HuH-7.5 (cell line): ENCODE data around the gene PARVG.

Experiments
- DNase-seq: peaks from one replicate; pipeline ENCODE4 v3.0.0; 2011; ENCODE audit warnings: low spot score

PARVG gene

GRCh38 chr22:44155115-44155514 is 25.6 kb upstream of the PARVG start:
- DNase-seq, result no peak

DNA sequence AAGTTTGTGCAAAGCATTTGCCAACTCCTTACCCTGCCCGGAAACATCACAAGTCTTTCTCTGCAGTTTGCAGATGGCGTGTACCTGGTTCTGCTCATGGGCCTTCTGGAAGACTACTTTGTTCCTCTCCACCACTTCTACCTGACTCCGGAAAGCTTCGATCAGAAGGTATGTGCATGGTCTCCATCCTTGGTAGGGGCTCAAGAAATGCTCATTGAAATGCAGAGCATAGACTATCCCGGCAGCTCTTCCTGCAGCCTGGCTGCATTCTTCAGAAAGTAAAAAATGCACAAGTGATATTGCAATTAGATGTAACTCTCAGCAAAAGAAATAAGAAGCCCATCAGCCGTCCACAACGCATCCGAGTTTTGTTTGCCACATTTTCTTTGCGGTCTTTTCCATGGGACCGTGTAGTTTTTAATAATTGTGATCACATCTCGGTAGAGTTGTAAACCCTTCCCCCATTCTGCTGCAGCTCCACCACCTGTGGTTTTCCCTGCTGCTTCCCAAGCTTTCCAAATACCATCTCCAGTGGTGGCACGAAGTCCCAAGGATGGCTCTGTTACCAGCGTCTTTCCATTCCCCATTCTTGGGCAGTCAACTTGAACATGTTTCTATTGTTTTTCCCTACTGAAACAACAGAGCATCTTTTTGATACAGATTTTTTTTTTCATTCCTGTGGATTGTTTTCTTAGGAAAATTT is 22.7 kb upstream of the PARVG start:
- DNase-seq, result no peak

- no peak for DNase-seq
Observed at GRCh38 chr22:44158816-44159215, 21.9 kb upstream of the PARVG start.

- no peak for DNase-seq
Observed at GRCh38 chr22:44159221-44159620, 21.5 kb upstream of the PARVG start.

DNA sequence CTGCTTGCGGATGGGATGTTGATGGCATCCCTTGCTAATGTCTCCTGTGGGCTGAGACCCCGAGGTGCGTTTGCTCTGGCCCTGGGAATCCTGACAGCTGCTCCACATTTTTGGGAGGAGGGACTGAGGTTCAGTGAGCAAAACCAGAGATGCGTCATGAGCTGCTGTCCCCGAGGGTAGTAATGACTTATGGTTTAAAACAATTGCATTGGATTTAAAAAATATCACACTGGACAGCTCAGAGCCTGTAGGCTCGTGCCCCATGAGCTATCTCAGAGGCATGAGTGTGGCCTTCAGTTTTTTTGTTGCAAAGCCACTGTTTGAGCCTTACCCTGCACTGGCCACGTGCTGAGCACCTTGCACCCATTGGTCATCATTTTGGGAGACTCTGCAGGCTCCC is 20.9 kb upstream of the PARVG start:
- DNase-seq, result no peak

GRCh38 chr22:44160421-44160820 is 20.3 kb upstream of the PARVG start:
- no peak for DNase-seq

GRCh38 chr22:44161673-44162072 is 19.1 kb upstream of the PARVG start:
- DNase-seq, result no peak

DNA sequence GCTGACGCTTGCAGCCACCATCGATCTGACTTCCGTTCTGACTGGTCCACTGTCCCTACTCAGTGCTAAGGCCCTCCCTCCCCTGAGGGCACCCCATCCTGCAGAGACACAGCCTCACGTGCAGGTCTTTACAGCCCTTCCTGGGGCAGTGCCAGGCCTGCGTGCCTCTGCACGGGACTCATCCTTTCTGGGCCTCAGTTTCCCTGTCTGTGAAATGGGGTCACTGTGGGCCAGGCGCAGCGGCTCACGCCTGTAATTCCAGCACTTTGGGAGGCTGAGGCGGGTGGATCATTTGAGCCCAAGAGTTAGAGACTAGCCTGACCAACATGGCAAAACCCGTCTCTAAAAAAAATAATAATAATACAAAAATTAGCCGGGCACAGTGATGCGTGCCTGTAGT is 17.8 kb upstream of the PARVG start:
- DNase-seq, result no peak

- DNase-seq, result no peak
Observed at GRCh38 chr22:44163536-44163935, 17.2 kb upstream of the PARVG start.

GRCh38 chr22:44164031-44164430 is 16.7 kb upstream of the PARVG start:
- no peak for DNase-seq

DNA sequence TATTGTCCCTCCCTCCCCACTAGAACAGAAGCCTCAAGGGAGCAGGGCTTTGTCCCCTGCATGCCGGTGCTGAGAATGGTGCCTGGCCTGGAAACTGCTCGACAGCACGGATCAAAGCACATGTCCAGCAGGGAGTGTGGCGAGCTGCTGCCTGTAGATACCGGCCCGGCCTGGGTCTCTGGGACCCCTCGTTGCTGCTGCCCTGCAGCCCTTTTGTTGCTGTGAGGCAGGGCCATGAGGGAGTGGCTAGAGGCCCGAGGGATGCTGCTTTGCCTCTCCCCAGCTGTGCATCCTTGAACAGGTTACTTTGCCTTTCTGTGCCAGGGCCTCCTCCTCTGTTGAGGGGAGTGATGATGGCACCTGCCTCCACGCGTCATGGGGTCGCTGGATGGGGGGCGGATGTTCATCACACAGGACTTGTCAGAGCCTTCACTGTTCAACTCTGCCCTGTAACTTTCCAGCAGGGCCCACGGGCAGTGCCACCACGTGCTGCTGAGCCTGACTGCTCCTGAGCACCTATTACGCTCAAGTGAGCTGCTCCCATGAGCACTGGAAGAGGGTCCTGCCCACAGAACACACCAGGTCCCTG is 15.3 kb upstream of the PARVG start:
- no peak for DNase-seq

DNA sequence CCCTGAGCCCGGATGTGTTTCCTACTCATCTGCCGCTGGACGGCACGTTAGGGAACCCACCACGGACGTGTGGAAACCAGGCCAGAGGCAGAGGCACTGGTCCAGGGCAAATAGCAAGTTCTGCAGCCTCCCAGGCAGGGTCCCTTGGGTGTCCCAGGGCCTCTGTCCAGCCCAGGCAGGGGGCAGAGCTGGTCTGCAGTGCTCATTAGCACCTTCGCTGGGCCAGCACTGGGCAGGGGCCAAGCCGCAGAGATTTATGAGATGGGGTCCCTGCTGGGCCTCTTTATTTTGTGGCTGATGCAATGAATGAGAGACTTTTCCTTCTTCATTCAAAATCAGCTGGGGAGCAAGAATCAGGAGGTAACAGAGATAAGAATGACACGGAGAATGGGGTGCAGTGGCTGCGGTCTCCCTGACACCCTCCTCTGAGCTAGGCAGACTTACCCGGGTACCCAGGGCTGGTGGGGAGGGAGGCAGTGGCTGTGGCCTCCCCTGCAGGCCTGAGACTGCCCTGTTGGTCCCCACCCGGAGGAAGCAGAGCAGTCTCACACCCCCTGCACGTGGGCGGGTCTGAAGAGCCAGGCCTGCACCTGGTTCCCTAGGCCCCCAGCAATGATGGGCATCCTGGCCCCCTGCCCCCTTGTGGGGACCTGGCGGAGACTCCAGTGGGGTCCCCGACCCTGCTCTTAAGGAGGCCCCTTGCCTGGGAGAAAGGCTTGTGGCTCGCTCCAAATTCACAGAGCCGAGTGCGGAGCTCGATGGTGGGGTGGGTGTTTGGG is 14.0 kb upstream of the PARVG start:
- no peak for DNase-seq

GRCh38 chr22:44167501-44167900 is 13.2 kb upstream of the PARVG start:
- no peak for DNase-seq

DNA sequence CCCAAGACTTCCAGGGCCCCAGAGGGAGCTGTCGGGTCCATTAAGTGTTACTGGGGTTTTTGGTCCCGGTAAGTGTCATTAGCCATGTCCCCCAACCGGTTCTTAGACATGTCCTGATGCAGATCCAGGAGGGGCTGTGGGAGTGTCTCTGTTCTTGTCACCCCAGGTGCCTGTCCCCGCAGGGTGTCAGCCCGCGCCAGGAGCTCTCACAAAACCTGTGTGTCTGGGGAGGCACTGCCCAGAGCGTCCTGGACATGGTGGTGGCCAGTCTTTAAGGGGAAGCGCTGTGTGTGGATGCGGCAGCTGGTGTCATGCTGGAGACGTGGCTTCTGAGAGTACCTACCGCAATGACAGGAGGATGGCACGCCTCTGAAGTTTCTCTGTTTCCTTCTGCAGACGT is 12.5 kb upstream of the PARVG start:
- no peak for DNase-seq

DNA sequence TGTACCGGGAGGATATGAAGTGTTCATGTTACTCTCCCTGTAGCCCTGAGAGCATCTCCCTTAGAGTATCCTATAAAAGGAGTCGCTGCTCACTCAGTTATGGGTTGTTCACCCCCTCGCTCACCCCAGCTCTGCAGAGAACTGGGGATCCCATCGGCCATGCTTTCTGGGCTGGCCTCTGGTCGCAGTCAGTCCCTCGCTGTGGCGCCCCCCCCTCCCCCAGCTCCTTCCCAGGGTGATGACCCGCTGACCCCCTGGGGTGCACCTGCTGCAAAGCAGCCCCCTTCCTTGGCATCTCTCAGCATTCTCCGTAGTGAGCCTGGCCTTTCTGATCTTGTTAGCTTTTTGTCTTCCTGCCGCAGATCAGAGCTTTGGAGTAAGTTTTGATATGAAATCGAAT is 10.3 kb upstream of the PARVG start:
- DNase-seq, result no peak

GRCh38 chr22:44171561-44171960 is 9.2 kb upstream of the PARVG start:
- no peak for DNase-seq

DNA sequence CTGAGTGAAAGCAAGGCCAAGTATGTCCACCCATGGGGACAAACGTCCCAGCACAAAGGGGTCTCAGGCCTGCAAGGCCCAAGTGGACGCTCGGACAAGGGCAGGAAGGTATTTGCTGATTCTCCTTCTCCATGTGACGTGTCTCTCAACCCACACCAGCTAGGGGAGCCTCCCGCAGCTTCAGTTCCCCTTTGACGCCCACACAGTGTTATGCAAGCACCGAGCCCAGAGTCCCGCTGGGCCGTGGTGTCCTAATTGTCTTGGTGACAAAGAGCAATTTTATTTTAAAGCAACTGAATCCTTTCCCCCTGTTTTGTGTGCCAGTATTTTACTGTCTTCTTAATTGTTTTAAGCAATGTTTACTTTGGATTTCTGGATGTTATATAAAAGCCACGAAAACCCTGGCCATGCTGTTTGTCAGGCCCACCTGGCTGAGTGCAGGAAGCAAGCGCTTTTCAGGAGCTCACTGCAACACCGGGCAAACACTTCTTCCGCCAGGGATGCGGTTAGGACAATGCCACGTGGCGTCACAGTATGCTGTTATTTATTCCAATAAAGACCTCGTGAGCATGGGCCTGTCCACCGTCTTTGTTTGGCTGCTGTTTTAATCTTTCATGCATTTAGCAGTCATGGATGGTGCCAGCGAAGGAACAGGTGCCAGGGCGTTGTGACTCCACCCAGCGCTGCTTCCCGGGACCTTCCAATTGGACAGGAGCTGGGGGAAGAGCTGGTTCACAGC is 8.2 kb upstream of the PARVG start:
- DNase-seq, result no peak

- DNase-seq, result no peak
Observed at GRCh38 chr22:44173154-44173553, 7.6 kb upstream of the PARVG start.

DNA sequence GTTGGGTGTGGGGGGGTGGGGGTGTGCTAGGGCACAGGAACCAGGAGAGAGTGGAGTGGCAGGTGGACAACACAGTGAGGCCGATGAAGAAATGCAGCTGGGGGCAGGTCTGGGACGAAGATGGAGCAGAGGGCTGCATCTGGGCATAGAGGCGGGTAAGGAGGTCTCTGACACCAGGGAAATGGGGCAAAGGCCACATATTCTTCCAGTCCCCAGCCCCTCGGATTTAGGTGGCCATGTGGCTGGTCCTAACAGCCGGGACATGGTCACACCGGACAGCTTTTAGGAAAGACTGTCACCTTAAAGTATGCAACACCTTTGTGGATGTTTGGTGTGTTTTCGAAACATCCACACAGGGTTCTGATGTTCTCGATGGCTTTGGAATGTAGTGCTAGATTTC is 5.0 kb upstream of the PARVG start:
- no peak for DNase-seq

- no peak for DNase-seq
Observed at GRCh38 chr22:44179196-44179988, 1.3 kb upstream of the PARVG start.

GRCh38 chr22:44179989-44180705 is 578 bp upstream of the PARVG start:
- no peak for DNase-seq
